ENCODE data around the gene SUPT3H. TPM values are rescaled to one million over a fixed set of nuclear protein-coding genes. Genes with fewer than 3 reads are reported as not detected.
A peak's percentile ranks its signal among the peaks of the same experiment; 100 is the strongest.

SUPT3H gene
- total RNA-seq, 1 experiment from 2014 or later: 15.8 TPM

GRCh38 chr6:45415788-45416518, 38.2 kb upstream of the SUPT3H start:
- no peak for DNase-seq
- Histone ChIP-seq H3K4me3 (no peak overlapping the region), H3K4me1 (peaks cover 5% of the 10 kb centered on the region; the same call in 1 of the 2 replicates), H3K27me3 (no peaks in the 10 kb centered on the region), H3K27ac (no peak overlapping the region), H3K9me3 (replicated peaks) (no peaks in the 10 kb centered on the region; the same call in 1 of the 2 replicates), H3K36me3 (peaks cover 11% of the 10 kb centered on the region)

GRCh38 chr6:45415315-45415714, 37.6 kb upstream of the SUPT3H start:
- H3K4me1 ChIP-seq: peaks cover 5% of the 10 kb centered on the region; the same call in 1 of the 2 replicates
- peaks cover 10% of the 10 kb centered on the region for H3K36me3 ChIP-seq
- no peaks in the 10 kb centered on the region; the same call in 1 of the 2 replicates for H3K9me3 ChIP-seq (replicated peaks)
- no peaks in the 10 kb centered on the region for H3K27me3 ChIP-seq
- no peak overlapping the region for H3K27ac ChIP-seq
- peak in 1 of 2 experiments; percentile 25 for DNase-seq
- H3K4me3 ChIP-seq: no peak overlapping the region

DNA sequence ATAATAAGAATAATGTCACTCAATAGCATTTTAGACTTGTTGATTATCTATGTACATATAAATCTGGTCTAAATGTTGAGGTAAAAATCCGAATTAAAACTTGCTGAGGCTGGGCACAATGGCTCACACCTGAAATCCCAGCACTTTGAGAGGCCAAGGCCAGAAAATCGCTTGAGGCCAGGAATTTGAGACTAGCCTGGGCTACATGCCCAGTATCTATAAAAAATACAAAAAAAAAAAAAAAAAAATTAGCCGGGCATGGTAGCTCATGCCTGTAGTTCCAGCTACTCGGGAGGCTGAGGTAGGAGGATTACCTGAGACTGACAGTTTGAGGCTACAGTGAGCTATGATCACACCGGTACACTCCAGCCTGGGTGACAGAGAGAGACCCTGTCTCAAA, 34.2 kb upstream of the SUPT3H start:
- no peak overlapping the region for H3K4me3 ChIP-seq
- H3K9me3 ChIP-seq (replicated peaks): no peaks in the 10 kb centered on the region; the same call in 1 of the 2 replicates
- peak in 1 of 2 experiments; percentile 43 for DNase-seq
- no peaks in the 10 kb centered on the region for H3K27me3 ChIP-seq
- H3K36me3 ChIP-seq: peaks cover 8% of the 10 kb centered on the region
- peaks cover 3% of the 10 kb centered on the region; the same call in 1 of the 2 replicates for H3K4me1 ChIP-seq
- no peak overlapping the region for H3K27ac ChIP-seq

DNA sequence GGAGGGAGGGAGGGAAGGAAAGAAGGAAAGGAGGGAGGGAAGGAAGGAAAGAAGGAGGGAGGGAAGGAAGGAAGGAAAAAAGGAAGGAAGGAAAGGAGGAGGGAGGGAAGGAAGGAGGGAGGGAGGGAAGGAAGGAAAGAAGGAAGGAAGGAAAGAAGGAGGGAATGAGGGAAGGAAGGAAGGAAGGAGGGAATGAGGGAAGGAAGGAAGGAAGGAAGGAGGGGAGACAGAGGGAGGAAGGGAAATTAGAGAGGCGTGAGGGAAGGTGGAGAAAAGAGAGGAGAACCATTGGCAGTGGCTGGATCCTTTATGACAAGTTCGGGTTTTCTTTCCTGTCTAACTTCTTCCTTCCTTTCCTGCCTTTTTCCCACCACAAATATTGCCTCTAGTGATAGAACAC, 22.3 kb upstream of the SUPT3H start:
- Histone ChIP-seq H3K27me3 (no peaks in the 10 kb centered on the region), H3K27ac (no peak overlapping the region), H3K4me1 (no peaks in the 10 kb centered on the region), H3K36me3 (peaks cover 11% of the 10 kb centered on the region), H3K9me3 (replicated peaks) (no peaks in the 10 kb centered on the region), H3K4me3 (no peak overlapping the region)
- DNase-seq: no peak

DNA sequence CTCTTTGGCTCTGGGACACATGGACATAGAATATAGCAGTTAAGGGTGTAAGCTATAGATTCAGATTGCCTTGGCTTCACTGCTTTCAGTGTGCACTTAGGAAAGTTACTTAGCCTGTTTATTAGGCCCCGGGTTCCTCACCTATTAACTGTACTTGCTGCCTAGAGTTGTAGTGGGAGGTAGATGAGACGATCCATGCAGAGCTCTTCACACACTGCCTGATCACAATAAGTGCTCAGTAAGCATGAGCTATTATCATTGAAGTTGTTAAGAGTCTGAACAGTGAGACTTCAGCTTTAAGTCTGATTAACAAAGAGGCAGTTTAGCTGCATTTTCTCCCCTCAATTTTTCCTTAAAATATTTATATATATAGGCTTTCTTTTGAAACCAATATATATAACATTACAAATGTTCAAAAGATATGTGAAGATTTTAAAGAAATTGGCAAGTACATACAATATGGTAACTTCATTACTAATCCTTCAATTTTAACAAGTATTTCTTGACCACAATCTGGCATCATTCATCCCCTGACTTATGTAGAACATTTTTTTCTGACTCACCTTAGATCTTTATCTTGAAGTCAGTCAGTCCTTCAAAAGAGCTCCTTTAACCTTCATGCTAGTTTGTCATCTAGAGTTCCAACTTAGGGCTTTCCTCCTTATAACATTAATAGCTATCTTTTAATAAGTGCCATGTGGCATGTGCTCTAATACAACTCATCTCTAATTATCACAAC, 20.5 kb upstream of the SUPT3H start:
- Histone ChIP-seq H3K36me3 (peaks cover 11% of the 10 kb centered on the region), H3K9me3 (replicated peaks) (no peaks in the 10 kb centered on the region), H3K4me1 (no peaks in the 10 kb centered on the region), H3K27me3 (no peaks in the 10 kb centered on the region), H3K27ac (no peak overlapping the region), H3K4me3 (no peak overlapping the region)
- DNase-seq: no peak

DNA sequence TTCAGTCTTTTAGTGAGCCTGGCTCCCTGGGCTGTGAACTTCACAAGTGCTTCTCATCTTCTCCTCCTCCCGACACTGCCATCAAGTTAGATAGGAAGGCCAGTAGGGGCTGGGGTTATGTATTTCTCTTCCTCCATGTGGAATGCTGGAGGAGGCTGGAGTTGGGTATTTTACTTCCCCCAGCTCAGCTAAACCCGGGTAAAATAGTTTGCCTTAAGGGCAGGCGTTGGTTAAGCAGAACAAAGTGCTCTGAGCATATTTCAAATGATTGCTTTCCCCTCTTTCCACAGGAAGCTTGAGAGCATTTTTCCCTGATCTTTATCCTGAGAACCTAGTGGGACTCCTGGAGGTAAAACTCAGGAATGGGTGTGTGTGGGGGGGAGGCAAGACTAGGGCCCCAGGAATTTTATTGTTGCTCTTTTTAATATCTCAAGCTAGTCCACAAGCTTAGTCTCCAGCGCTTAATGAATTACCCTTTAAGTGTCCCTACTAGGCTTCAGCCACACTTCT, 16.9 kb upstream of the SUPT3H start:
- H3K4me3 ChIP-seq: no peak overlapping the region
- no peaks in the 10 kb centered on the region for H3K9me3 ChIP-seq (replicated peaks)
- H3K4me1 ChIP-seq: no peaks in the 10 kb centered on the region
- H3K27me3 ChIP-seq: no peaks in the 10 kb centered on the region
- H3K27ac ChIP-seq: no peak overlapping the region
- DNase-seq: no peak
- H3K36me3 ChIP-seq: peaks cover 15% of the 10 kb centered on the region

- peaks cover 27% of the 10 kb centered on the region for H3K36me3 ChIP-seq
- H3K27me3 ChIP-seq: no peaks in the 10 kb centered on the region
- no peak for DNase-seq
- H3K4me3 ChIP-seq: no peak overlapping the region
- H3K27ac ChIP-seq: no peak overlapping the region
- H3K9me3 ChIP-seq (replicated peaks): no peaks in the 10 kb centered on the region
- H3K4me1 ChIP-seq: no peaks in the 10 kb centered on the region
Observed at GRCh38 chr6:45388328-45388727, 10.6 kb upstream of the SUPT3H start.

- Histone ChIP-seq H3K4me1 (no peaks in the 10 kb centered on the region), H3K36me3 (peaks cover 25% of the 10 kb centered on the region), H3K9me3 (replicated peaks) (no peaks in the 10 kb centered on the region), H3K4me3 (no peak overlapping the region), H3K27me3 (no peaks in the 10 kb centered on the region), H3K27ac (no peak overlapping the region)
- DNase-seq: no peak
Observed at GRCh38 chr6:45387236-45387635, 9.5 kb upstream of the SUPT3H start.

- H3K9me3 ChIP-seq (replicated peaks): no peaks in the 10 kb centered on the region
- no peak overlapping the region for H3K4me3 ChIP-seq
- DNase-seq: no peak
- no peak overlapping the region for H3K27ac ChIP-seq
- no peaks in the 10 kb centered on the region for H3K4me1 ChIP-seq
- peaks cover 27% of the 10 kb centered on the region for H3K36me3 ChIP-seq
- no peaks in the 10 kb centered on the region for H3K27me3 ChIP-seq
Observed at GRCh38 chr6:45386501-45386900, 8.8 kb upstream of the SUPT3H start.

DNA sequence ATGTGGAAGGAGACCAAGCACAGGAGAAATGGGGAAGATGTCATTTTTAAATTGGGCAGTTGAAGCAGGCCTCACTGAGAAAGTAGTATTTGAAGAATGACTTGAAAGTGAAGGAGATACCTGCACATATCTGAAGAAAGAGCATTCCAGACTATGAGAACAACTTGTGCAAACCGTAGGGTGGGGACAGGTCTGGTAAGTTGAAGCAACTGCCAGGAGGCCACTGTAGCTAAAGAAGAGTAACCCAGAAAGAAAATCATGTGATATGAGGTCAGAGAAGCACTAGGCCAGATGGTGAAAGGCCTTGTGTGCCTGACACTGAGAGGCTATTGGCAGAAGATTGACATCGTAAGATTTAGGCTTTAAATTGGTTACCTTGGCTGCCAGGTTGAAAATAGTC, 4.7 kb upstream of the SUPT3H start:
- peaks cover 19% of the 10 kb centered on the region; the same call in 1 of the 2 replicates for H3K36me3 ChIP-seq
- H3K27me3 ChIP-seq: no peaks in the 10 kb centered on the region
- DNase-seq: no peak
- no peak overlapping the region for H3K4me3 ChIP-seq
- H3K9me3 ChIP-seq (replicated peaks): no peaks in the 10 kb centered on the region
- no peak overlapping the region for H3K27ac ChIP-seq
- H3K4me1 ChIP-seq: 0 out of 2 replicates have a peak, but pooled peaks cover 4% of the 10 kb centered on the region

GRCh38 chr6:45378334-45378926, 696 bp upstream of the SUPT3H start:
- Histone ChIP-seq H3K4me1 (peaks cover 15% of the 10 kb centered on the region), H3K4me3 (peak overlapping the region; percentile 62), H3K27me3 (no peaks in the 10 kb centered on the region), H3K9me3 (replicated peaks) (no peaks in the 10 kb centered on the region), H3K36me3 (peaks cover 20% of the 10 kb centered on the region), H3K27ac (peak overlapping the region; percentile 92)
- no peak for DNase-seq

- H3K27ac ChIP-seq: peak overlapping the region; percentile 92
- H3K4me1 ChIP-seq: peaks cover 15% of the 10 kb centered on the region
- peaks cover 27% of the 10 kb centered on the region for H3K36me3 ChIP-seq
- H3K27me3 ChIP-seq: no peaks in the 10 kb centered on the region
- no peaks in the 10 kb centered on the region for H3K9me3 ChIP-seq (replicated peaks)
- H3K4me3 ChIP-seq: peak overlapping the region; percentile 62
- no peak for DNase-seq
Observed at GRCh38 chr6:45377043-45377553, 636 bp downstream of the SUPT3H start.

DNA sequence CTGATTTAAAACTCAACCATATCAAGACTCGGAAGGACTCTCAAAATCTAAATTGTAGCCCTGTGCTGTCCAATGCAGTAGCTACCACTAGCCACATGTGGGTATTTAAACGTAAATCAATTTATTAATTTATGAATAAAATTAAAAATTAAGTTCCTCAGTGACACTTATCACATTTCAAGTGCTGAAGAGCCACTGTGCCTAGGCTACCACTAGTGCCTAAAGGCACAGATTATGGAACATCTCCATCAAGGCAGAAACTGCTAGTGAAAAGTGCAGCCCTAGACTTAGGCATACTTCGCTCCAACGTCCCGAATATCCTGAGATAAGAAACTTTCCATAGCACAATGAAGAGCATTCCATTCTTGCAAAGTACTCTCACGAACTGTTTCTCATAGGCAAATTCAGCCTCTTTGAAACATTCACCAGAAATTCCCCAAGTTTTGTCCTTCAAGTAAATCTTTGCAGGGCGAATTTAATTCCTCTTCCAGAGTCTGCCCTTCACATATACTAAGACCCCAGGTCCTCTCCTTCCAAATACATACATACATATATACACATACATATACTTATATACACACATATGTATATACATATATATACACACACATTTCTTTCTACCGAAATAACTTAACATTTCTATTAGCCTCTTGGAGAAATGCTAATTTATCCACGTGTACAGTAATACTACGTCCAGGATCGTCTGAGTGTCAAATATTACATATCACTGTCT, 1.3 kb downstream of the SUPT3H start:
- peak overlapping the region; percentile 62 for H3K4me3 ChIP-seq
- peaks cover 17% of the 10 kb centered on the region for H3K4me1 ChIP-seq
- H3K36me3 ChIP-seq: peaks cover 29% of the 10 kb centered on the region
- peak overlapping the region; percentile 92 for H3K27ac ChIP-seq
- no peaks in the 10 kb centered on the region for H3K27me3 ChIP-seq
- DNase-seq: peak in 1 of 2 experiments; percentile 31
- no peaks in the 10 kb centered on the region for H3K9me3 ChIP-seq (replicated peaks)

DNA sequence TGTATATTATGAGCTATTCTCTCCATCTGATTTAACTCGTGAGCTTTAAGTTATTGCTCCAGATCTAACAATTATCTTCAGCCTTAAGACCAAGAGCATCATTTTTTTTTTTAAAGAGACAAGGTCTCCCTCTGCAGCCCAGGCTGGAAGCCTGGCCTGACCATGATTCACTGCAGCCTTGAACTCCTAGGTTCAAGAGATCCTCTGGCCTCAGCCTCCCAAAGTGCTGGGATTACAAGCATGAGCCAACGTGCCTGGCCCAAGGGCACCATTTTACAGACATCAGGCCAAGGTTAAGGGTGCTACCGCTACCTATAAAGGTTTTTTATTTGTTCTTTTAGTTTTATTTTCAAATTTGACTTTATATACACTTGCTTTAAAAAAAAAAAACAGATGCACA, 2.3 kb downstream of the SUPT3H start:
- DNase-seq: no peak
- H3K27ac ChIP-seq: no peak overlapping the region
- peaks cover 38% of the 10 kb centered on the region for H3K36me3 ChIP-seq
- no peak overlapping the region for H3K4me3 ChIP-seq
- no peaks in the 10 kb centered on the region for H3K9me3 ChIP-seq (replicated peaks)
- peaks cover 19% of the 10 kb centered on the region for H3K4me1 ChIP-seq
- no peaks in the 10 kb centered on the region for H3K27me3 ChIP-seq
